Panc1 (cell line): ENCODE data around the gene ANKMY1.

Experiments used
- CTCF ChIP-seq: fragments of 450-650 bp; IDR thresholded peaks from 2 replicates; pipeline ENCODE4 v1.5.1; 2017; ENCODE audit warnings: mild to moderate bottlenecking
- POLR2AphosphoS5 ChIP-seq: IDR thresholded peaks from 2 replicates; pipeline ENCODE4 v1.6.1; 2012; ENCODE audit warnings: mild to moderate bottlenecking, low read depth, low read length, moderate library complexity

GRCh38 chr2:240453461-240454105 is 104.2 kb downstream of the ANKMY1 start:
- no peak for TF ChIP-seq CTCF
- no peak for TF ChIP-seq POLR2AphosphoS5
